Lung (tissue), 12 donors: Measurements from ENCODE around the gene NEO1. TPM values are rescaled to one million over a fixed set of nuclear protein-coding genes. Genes with fewer than 3 reads are reported as not detected.

Experiments
- ATAC-seq: fragments of 200-7000 bp; cut with Tn5 transposase; one replicate; pipeline ENCODE4 v1.9.1; 2020; ENCODE audit warnings: moderate number of reproducible peaks; ENCODE audit not compliant: insufficient read depth, low FRiP score
- DNase-seq, 3 donors: peaks; one replicate each; pipeline ENCODE4 v3.0.0-alpha.2; 2013 to 2017
- H3K27ac ChIP-seq, 2 donors: one replicate each; pipeline ENCODE4 v1.5.1; 2013; ENCODE audit warnings: mild to moderate bottlenecking in 2 of 2, moderate library complexity in 2 of 2, control low read depth in 1 of 2, inconsistent platforms in 1 of 2, low read depth in 1 of 2, low read length in 1 of 2
- H3K27me3 ChIP-seq, 3 donors: one replicate each; pipeline ENCODE4 v1.5.1; 2013; ENCODE audit warnings: low read length in 2 of 3; ENCODE audit not compliant: control insufficient read depth in 3 of 3, insufficient read depth in 3 of 3
- H3K36me3 ChIP-seq, 4 donors: one replicate each; pipeline ENCODE4 v1.5.1; 2013; ENCODE audit warnings: low read length in 4 of 4, mild to moderate bottlenecking in 1 of 4, moderate library complexity in 1 of 4; ENCODE audit not compliant: control insufficient read depth in 4 of 4, insufficient read depth in 4 of 4
- H3K4me1 ChIP-seq, 5 donors: one replicate each; pipeline ENCODE4 v1.5.1; 2013; ENCODE audit warnings: low read length in 5 of 5, mild to moderate bottlenecking in 2 of 5, moderate library complexity in 1 of 5; ENCODE audit not compliant: control insufficient read depth in 5 of 5, insufficient read depth in 5 of 5
- H3K4me3 ChIP-seq: one replicate; pipeline ENCODE4 v1.5.1; 2013; ENCODE audit warnings: mild to moderate bottlenecking, control low read depth, moderate library complexity
- H3K9ac ChIP-seq, 2 donors: one replicate each; pipeline ENCODE4 v1.5.1; 2013; ENCODE audit warnings: low read length in 2 of 2, control low read depth in 1 of 2; ENCODE audit not compliant: insufficient read depth in 1 of 2
- H3K9me3 ChIP-seq, 4 donors: one replicate each; pipeline ENCODE4 v1.5.1; 2013; ENCODE audit warnings: low read length in 3 of 4, mild to moderate bottlenecking in 1 of 4, moderate library complexity in 1 of 4; ENCODE audit not compliant: control insufficient read depth in 4 of 4, insufficient read depth in 3 of 4
- WGBS, 2 donors: extraction: QIAGEN DNeasy Blood & Tissue Kit; methylation state at CpG; one replicate each; pipeline ENCODE4 v1.1.7; 2013; 5-methylcytosine and 5-hydroxymethylcytosine counted together
- polyA plus RNA-seq, 2 donors: library from polyadenylated mRNA; stranded (reverse); fragments of 200-250 nt; gene quantifications; one replicate each; pipeline ENCODE4 v1.2.1, GENCODE V29; 2013
- total RNA-seq, 2 donors: library from RNA; depleted of rRNA in 1 of 2; stranded (reverse); fragments of >200 nt in 1 of 2; gene quantifications; one replicate each; pipeline ENCODE4 v1.2.1, GENCODE V29; 2014 to 2021
- TF ChIP-seq, protein P1 (sequence below): IDR thresholded peaks from 2 replicates; pipeline ENCODE4 v1.5.1; 2012; ENCODE audit warnings: mild to moderate bottlenecking; ENCODE audit errors: control extremely low read depth, extremely low read depth
- donor health status: control.
- donor health status: control.
- donor health status: Bipolar disorder and iron deficiency.
- donor health status: healthy.
- donor health status: DM: yes; HTN: yes; CAD: no.

The NEO1 gene
- total and polyA plus RNA-seq, 4 donors: 6.9 to 70.8 (median 16.5) TPM

- 80 to 86% methylated on average over 10 of the region's 10 CpGs for WGBS, 2 donors
- H3K36me3 ChIP-seq: no peaks in the 10 kb centered on the region
- H3K4me1 ChIP-seq: no peaks in the 10 kb centered on the region
- H3K9ac ChIP-seq: no peak overlapping the region
- TF ChIP-seq, protein P1, sequence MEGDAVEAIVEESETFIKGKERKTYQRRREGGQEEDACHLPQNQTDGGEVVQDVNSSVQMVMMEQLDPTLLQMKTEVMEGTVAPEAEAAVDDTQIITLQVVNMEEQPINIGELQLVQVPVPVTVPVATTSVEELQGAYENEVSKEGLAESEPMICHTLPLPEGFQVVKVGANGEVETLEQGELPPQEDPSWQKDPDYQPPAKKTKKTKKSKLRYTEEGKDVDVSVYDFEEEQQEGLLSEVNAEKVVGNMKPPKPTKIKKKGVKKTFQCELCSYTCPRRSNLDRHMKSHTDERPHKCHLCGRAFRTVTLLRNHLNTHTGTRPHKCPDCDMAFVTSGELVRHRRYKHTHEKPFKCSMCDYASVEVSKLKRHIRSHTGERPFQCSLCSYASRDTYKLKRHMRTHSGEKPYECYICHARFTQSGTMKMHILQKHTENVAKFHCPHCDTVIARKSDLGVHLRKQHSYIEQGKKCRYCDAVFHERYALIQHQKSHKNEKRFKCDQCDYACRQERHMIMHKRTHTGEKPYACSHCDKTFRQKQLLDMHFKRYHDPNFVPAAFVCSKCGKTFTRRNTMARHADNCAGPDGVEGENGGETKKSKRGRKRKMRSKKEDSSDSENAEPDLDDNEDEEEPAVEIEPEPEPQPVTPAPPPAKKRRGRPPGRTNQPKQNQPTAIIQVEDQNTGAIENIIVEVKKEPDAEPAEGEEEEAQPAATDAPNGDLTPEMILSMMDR: no peak
- H3K27me3 ChIP-seq: no peaks in the 10 kb centered on the region
- ATAC-seq (no peak), DNase-seq (no peak)
- no peak overlapping the region for H3K27ac ChIP-seq
- H3K4me3 ChIP-seq: no peak overlapping the region
- H3K9me3 ChIP-seq: peaks cover 0 to 2% (median 0%) of the 10 kb centered on the region in 4 donors
These were observed 276.7 kb downstream of the NEO1 start for GRCh38 chr15:73328981-73329380.

- H3K9me3 ChIP-seq: peaks cover 0 to 1% (median 0%) of the 10 kb centered on the region in 4 donors
- no peaks in the 10 kb centered on the region for H3K27me3 ChIP-seq
- no peak overlapping the region for H3K27ac ChIP-seq
- 90 to 94% methylated on average over 21 of the region's 21 CpGs for WGBS, 2 donors
- no peak overlapping the region for H3K4me3 ChIP-seq
- no peak for ATAC-seq
- H3K36me3 ChIP-seq: no peaks in the 10 kb centered on the region
- TF ChIP-seq, protein P1: no peak
- no peak overlapping the region for H3K9ac ChIP-seq
- DNase-seq: no peak
- no peaks in the 10 kb centered on the region for H3K4me1 ChIP-seq
These were observed 277.4 kb downstream of the NEO1 start for GRCh38 chr15:73329501-73330200.

DNA sequence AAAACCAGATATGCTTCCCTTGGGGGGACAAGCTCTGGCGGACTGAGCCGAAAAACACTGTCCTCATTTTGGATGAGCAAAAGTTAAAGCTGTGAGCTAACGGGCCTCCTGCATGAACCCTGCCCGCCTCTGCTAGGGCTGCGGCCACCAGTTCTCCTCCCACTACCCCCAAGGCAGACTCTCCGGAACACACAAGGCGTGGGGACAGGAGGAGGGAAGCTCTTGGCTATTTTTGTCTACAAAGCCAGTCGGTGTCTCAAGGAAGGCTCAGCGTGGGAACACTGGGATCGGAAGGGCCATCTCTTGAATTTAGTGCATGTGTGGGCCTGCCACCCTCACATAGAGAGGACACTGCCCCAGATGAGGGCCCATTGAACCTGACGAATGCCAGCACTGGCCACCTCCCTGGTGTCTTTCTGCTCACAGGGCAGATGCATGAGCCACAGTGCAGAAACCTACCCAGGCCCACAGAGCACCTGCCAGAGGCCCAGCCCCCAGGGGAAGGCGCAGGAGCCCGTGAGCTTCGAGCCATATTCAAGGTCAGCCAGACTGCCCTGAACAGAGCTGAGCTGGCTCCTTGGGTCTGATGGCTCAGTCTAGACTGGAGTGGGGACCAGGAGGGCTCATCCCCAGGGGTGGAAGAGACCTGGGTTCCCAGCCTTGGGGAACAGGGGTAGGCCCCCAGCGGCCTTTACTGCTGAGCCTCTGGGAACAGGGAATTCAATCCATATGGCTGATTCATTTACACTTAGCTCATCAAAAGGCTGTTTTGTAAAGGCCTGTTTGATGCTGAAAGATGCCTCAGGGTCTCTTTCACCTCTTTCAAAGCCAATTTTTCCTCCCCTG lies 278.2 kb downstream of the NEO1 start:
- H3K27me3 ChIP-seq: no peaks in the 10 kb centered on the region
- H3K9me3 ChIP-seq: peaks cover 0 to 2% (median 0%) of the 10 kb centered on the region in 4 donors
- no peak for ATAC-seq
- no peak overlapping the region for H3K9ac ChIP-seq
- TF ChIP-seq, protein P1: no peak
- 86 to 89% methylated on average over 15 of the region's 15 CpGs for WGBS, 2 donors
- H3K4me3 ChIP-seq: no peak overlapping the region
- no peaks in the 10 kb centered on the region for H3K36me3 ChIP-seq
- H3K27ac ChIP-seq: no peak overlapping the region
- no peak for DNase-seq
- H3K4me1 ChIP-seq: peaks cover 0 to under 1% (median 0%) of the 10 kb centered on the region in 5 donors
